NCI-H1092 treated with DMSO at 0.1 percent for 48 hours (cell line): ENCODE results near the gene DLGAP1.
"Not testable (repeated sequence)": the region's sequence is repeated elsewhere in the genome, so short reads cannot be mapped to it uniquely, and the experiment has no call there.

Experiments
- DNase-seq: peaks from one replicate; lab custom pipeline; 2025; lab: John Stamatoyannopoulos, UW

DLGAP1 gene

GRCh38 chr18:3720818-3721545 is 734.1 kb downstream of the DLGAP1 start:
- peak; percentile 69 for DNase-seq

DNA sequence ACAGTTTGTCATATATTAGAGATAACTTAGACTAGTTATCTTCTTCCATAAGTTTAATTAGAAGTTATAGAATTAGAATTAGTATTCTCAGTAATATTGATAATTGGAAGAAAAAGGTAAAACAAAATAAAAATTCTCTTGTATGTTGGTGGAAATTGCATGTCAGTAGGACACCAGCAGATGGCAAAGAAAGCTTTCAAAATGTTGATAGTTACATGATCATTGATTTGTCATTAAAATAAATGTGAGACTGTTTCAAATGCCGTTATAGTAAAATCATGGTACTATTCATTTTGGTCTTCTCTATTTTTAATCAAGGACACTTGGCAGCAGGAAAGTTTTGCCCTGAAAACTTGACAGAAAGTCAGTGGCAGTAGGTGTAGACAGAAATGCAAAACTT is 734.9 kb downstream of the DLGAP1 start:
- peak; percentile 30 for DNase-seq

- DNase-seq, result no peak
These were observed 737.6 kb downstream of the DLGAP1 start for GRCh38 chr18:3717376-3718025.

DNA sequence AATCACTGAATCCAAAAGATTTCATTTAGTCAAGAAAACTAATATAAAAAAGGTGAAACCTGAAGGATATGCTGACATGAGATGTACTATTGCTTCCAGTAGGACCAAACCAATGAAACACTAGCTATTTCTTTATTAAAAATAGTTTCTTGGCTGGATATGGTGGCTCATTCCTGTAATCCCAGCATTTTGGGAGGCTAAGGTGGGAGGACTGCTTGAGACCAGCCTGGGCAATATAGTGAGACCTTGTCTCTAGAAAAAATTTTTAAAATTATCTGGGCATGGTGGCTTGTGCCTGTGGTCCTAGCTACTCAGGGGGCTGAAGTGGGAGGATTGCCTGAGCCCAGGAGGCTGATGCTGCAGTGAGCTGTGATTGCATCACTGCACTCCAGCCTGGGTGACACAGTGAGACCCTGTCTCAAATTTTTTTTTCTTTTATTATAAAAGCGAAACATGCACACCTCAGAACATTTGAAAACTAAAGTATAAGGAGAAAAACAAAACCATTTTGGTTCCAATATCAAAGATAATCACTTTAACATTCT is 738.9 kb downstream of the DLGAP1 start:
- DNase-seq, result no peak

- DNase-seq, result peak; percentile 88
These were observed 739.7 kb downstream of the DLGAP1 start for GRCh38 chr18:3715231-3716080.

DNA sequence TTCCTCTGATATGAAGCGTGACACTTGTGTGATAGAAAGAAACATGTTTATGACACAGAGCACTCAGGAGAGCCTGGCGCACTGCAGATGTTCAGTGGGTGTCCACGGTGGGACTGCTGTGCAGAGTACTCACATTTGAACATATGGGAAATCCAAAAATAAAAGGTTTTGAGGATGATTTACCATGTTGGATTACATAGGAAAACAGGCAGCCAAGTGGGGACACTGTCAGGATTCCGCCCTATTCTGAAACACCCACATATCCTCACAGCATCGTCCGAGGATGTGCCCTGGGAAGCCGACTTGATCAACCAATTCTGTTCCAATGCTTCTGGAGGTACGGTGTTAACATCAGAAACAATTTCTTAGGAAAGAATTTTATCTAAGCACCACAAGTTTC is 741.4 kb downstream of the DLGAP1 start:
- no peak for DNase-seq

- no peak for DNase-seq
These were observed 741.9 kb downstream of the DLGAP1 start for GRCh38 chr18:3713166-3713565.

GRCh38 chr18:3712491-3712890 is 742.6 kb downstream of the DLGAP1 start:
- no peak for DNase-seq

GRCh38 chr18:3710712-3711301 is 744.3 kb downstream of the DLGAP1 start:
- DNase-seq, result peak; percentile 16

GRCh38 chr18:3709205-3709604 is 745.9 kb downstream of the DLGAP1 start:
- no peak for DNase-seq

- DNase-seq, result no peak
These were observed 748.6 kb downstream of the DLGAP1 start for GRCh38 chr18:3706279-3707097.

DNA sequence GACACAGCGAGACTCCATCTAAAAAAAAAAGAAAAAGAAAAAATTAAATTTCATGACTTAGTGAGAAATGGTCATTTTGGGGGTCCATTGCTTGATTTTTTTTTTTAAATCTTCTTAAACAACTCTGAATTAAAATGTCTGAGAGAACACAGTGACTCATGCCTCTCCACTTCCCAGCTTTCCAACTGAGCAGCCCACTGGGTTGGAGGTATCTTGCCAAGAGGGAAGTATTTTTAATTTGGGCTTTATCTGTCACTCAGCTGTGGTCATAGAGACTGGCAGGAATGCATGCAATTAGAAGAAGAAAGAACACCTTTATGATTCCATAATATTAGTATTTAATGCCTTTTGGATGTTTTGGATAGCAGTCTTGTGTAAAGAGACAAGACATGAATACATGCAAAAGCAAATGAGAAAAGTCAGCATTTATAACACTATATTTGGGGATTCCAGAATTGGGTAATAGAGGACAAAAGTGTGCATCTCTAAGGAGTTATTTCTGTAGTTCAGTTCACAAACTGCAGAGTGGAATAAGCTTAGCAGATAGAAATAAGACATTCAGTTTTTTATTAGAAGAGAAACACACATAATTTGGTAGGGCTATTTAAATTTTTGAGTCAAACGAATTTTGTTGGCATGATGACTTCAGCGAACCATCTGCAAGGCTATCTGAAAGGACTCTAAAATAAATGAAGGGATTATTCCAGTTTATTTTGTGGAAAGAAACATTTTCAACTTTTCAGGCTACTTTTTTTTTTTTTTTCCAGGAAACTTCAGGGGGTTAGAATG is 750.4 kb downstream of the DLGAP1 start:
- no peak for DNase-seq

DNA sequence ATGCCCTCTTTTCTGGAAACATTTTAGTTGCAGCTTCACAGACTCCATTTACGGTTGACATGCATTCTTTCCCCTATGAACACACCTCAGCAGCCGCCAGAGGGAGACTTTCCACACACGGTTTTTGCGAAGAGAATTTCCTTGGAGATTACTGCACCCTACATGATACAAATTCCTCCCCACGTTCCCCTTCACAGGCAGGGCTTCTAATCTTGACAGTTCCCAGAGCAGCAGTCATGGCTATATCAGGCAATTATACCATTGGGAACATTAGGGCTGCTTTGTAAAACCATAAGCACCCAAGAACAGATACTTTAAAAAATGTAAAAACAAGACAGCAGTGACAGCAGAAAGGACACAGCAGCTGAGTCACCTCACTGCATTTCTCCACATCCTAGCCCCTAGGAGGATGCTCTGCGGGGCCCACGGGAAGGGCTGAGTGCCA is 751.4 kb downstream of the DLGAP1 start:
- DNase-seq, result peak; percentile 44

DNA sequence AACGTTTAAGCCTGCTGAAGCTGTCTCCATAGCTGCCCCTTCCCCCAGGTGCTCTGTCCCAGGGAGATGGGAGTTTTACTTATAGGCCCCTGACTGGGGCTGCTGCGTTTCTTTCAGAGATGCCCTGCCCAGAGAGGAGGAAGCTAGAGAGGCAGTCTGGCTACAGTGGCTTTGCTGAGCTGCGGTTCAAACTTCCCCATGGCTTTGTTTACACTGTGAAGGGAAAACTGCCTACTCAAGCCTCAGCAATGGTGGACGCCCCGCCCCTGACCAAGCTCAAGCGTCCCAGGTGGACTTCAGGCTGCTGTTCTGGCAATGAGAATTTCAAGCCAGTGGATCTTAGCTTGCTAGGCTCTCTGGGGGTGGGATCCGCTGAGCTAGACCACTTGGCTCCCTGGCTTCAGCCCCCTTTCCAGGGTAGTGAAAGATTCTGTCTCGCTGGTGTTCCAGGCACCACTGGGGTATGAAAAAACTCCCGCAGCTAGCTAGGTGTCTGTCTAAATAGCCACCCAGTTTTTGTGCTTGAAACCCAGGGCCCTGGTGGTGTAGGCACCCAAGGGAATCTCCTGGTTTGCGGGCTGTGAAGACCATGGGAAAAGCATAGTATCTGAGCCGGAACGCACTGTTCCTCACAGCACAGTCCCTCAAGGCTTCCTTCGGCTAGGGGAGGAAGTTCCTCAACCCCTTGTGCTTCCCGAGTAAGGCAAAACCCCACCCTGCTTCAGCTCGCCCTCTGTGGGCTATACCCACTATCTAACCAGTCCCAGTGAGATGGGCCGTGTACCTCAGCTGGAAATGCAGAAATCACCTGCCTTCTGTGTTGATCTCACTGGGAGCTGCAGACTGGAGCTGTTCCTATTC is 755.2 kb downstream of the DLGAP1 start:
- DNase-seq, result not testable (repeated sequence)

- DNase-seq, result not testable (repeated sequence)
These were observed 760.9 kb downstream of the DLGAP1 start for GRCh38 chr18:3694030-3694778.

GRCh38 chr18:3693410-3693809 is 761.7 kb downstream of the DLGAP1 start:
- no peak for DNase-seq

DNA sequence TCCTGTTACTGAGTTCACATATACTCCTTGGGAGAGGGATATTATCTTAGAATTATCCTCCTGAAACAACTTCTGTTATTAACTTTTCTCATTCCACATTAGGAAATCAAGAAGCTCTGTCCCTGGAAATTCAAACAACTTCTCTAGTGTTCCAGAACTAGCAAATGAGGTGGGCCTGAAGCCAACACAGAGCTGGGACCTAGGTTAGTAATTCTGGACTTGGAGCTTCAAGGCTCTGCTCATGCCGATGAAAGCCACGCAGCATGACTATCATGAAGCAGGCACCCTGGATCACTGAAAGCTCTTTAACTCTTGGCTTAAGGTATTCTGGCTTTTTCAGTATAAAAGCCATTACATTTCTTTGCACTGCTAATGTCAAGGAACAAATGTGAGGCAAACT is 762.4 kb downstream of the DLGAP1 start:
- no peak for DNase-seq

GRCh38 chr18:3692113-3692621 is 762.9 kb downstream of the DLGAP1 start:
- DNase-seq, result peak; percentile 83
